ENCODE results near the gene ARL15. TPM values are rescaled to one million over a fixed set of nuclear protein-coding genes. Genes with fewer than 3 reads are reported as not detected.

The ARL15 gene
- polyA plus RNA-seq, 1 donor from 2014 or later, result 10.9 TPM

DNA sequence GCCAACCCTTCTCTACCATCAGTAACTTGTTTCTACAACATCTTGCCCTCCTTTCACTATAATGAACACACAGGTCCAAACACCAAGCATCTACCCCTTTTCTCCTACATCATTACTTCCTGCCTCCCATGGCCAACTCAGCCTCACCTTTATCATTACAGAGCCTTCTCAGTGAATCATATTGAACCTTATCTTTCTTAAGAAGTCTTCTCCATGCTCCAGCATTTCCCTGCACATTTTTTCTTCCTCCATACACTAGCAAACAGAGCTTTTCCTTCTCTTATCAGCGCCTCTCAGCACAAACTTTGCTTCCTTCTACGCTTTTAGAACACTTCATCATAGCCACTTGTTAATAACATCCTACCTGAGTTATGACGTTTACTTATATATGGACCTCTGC, 148.2 kb downstream of the ARL15 start:
- Mint-ChIP-seq H3K27me3 (no peaks in the 10 kb centered on the region), H3K27ac (no peak overlapping the region), H3K9me3 (peaks cover 0 to 3% (median 0%) of the 10 kb centered on the region in 3 donors), H3K36me3 (peaks cover 21% of the 10 kb centered on the region), H3K4me3 (no peak overlapping the region), H3K4me1 (peaks cover 0 to 4% (median 2%) of the 10 kb centered on the region in 3 donors)

GRCh38 chr5:54160329-54160728, 150.0 kb downstream of the ARL15 start:
- Mint-ChIP-seq H3K36me3 (peaks cover 21% of the 10 kb centered on the region), H3K4me1 (peaks cover 0 to 4% (median 2%) of the 10 kb centered on the region in 3 donors), H3K9me3 (peaks cover 0 to 3% (median 0%) of the 10 kb centered on the region in 3 donors), H3K27ac (no peak overlapping the region), H3K4me3 (no peak overlapping the region), H3K27me3 (no peaks in the 10 kb centered on the region)

- Mint-ChIP-seq H3K27me3 (no peaks in the 10 kb centered on the region), H3K4me3 (no peak overlapping the region), H3K4me1 (peaks cover 0 to 4% (median 2%) of the 10 kb centered on the region in 3 donors), H3K36me3 (peaks cover 21% of the 10 kb centered on the region), H3K9me3 (peaks cover 0 to 1% (median 0%) of the 10 kb centered on the region in 3 donors), H3K27ac (no peak overlapping the region)
Observed at GRCh38 chr5:54159893-54160195, 150.5 kb downstream of the ARL15 start.

GRCh38 chr5:54159153-54159892, 151.1 kb downstream of the ARL15 start:
- Mint-ChIP-seq H3K4me3 (no peak overlapping the region), H3K4me1 (peaks cover 0 to 4% (median 2%) of the 10 kb centered on the region in 3 donors), H3K9me3 (no peaks in the 10 kb centered on the region), H3K36me3 (peaks cover 18% of the 10 kb centered on the region), H3K27me3 (no peaks in the 10 kb centered on the region), H3K27ac (no peak overlapping the region)

- Mint-ChIP-seq H3K9me3 (no peaks in the 10 kb centered on the region), H3K4me3 (no peak overlapping the region), H3K27ac (no peak overlapping the region), H3K4me1 (peaks cover 0 to 4% (median 1%) of the 10 kb centered on the region in 3 donors), H3K27me3 (no peaks in the 10 kb centered on the region), H3K36me3 (peaks cover 9% of the 10 kb centered on the region)
Observed at GRCh38 chr5:54156577-54156976, 153.8 kb downstream of the ARL15 start.

DNA sequence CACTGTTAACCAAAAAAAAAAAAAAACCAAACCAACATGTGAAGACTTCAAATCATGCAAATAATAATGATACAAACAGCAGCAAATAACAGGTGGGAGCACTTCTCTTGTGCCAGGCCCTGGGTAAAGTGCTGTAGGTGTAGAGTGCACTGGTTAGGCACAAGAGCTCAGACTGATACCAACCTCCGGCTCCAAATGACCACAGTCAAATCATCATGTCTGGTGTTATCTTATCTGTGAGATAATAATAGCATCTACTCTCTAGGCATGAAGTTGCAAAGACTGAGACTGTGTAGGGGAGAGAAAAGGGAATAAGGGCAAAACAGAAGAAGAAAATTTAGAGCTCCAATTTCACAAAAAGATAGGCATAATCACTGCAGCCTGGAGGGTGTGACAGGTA, 159.5 kb downstream of the ARL15 start:
- H3K27ac Mint-ChIP-seq, result no peak overlapping the region
- H3K36me3 Mint-ChIP-seq, result peaks cover 14% of the 10 kb centered on the region
- no peak overlapping the region for H3K4me3 Mint-ChIP-seq
- H3K4me1 Mint-ChIP-seq, result peaks cover 0 to 14% (median 9%) of the 10 kb centered on the region in 3 donors
- no peaks in the 10 kb centered on the region for H3K27me3 Mint-ChIP-seq
- no peaks in the 10 kb centered on the region for H3K9me3 Mint-ChIP-seq

- Mint-ChIP-seq H3K27me3 (no peaks in the 10 kb centered on the region), H3K4me3 (no peak overlapping the region), H3K36me3 (peaks cover 17% of the 10 kb centered on the region), H3K27ac (peak overlapping the region in 1 of 3 donors; percentile 71), H3K9me3 (no peaks in the 10 kb centered on the region), H3K4me1 (peaks cover 0 to 14% (median 9%) of the 10 kb centered on the region in 3 donors)
Observed at GRCh38 chr5:54148858-54149257, 161.5 kb downstream of the ARL15 start.

- Mint-ChIP-seq H3K27me3 (no peaks in the 10 kb centered on the region), H3K4me3 (no peak overlapping the region), H3K4me1 (peaks cover 0 to 14% (median 9%) of the 10 kb centered on the region in 3 donors), H3K36me3 (peaks cover 16% of the 10 kb centered on the region), H3K27ac (peak overlapping the region in 1 of 3 donors; percentile 37), H3K9me3 (no peaks in the 10 kb centered on the region)
Observed at GRCh38 chr5:54148067-54148845, 162.1 kb downstream of the ARL15 start.

DNA sequence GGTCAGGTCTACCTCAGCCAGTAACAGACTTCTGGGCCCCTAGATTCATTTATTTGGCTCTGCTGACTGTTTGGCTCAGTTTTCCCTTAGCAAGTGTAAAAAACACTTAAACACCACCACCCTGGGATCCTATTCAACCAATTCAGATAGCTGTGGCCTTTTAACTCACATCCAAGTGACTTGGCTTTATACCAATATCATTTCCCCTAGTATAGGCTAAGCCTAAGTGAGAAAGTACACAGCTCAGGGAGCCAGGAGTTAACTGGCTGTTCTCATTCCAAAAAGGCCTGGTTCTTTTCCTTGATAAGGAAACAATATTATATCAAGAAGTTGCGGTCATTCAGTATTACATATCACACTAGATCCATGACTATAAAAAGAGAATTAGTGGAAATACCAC, 163.5 kb downstream of the ARL15 start:
- Mint-ChIP-seq H3K4me3 (no peak overlapping the region), H3K9me3 (no peaks in the 10 kb centered on the region), H3K4me1 (peaks cover 0 to 14% (median 5%) of the 10 kb centered on the region in 3 donors), H3K27ac (no peak overlapping the region), H3K27me3 (no peaks in the 10 kb centered on the region), H3K36me3 (peaks cover 20% of the 10 kb centered on the region)

DNA sequence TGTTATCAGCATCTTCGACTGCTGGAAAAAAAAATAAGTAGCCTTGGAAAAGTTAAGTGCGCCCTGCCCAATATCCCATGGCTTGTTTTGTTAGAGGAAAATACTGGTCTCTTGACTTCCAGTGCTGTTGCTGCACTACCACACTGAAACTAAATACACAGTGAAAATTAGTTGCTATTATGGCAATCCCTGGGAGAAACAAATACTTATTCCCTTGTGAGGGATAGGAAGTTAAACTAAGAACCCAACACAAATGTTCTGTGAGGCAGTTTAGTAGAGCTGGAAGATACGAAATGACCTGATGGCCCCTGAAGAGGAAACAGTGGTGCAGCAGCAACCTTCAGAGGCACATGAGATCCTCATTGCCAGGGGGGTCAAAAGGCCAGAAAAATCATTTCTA, 164.0 kb downstream of the ARL15 start:
- Mint-ChIP-seq H3K27ac (peak overlapping the region in 1 of 3 donors; percentile 39), H3K36me3 (peaks cover 20% of the 10 kb centered on the region), H3K27me3 (no peaks in the 10 kb centered on the region), H3K4me3 (no peak overlapping the region), H3K9me3 (no peaks in the 10 kb centered on the region), H3K4me1 (peaks cover 0 to 14% (median 5%) of the 10 kb centered on the region in 3 donors)

DNA sequence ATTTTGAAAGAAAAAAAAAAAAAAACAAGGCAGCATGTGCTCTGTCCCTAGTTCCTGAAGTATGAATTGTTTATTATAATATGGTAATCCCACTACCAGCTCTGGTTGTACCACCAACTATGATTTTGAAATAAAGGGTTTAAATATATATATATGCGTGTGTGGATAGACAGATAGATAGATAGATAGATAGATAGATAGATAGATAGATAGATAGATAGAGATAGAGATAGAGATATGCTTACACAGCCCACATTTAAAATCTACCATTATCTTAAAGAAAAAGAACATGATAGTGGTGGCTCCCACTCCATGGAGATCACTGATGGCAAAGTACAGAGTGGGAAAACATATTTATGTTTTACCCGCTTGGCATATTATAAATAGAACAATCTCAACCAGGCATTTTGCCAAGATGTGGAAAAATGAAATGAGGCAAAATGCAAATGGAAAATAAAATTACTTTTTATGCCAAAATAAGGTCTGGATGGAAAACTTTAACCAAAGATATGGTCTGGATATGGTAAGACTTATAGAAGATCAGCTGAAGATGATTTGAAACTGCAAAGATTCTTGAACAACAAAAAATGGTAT, 170.0 kb downstream of the ARL15 start:
- H3K27ac Mint-ChIP-seq, result no peak overlapping the region
- H3K4me1 Mint-ChIP-seq, result no peaks in the 10 kb centered on the region
- H3K4me3 Mint-ChIP-seq, result no peak overlapping the region
- no peaks in the 10 kb centered on the region for H3K27me3 Mint-ChIP-seq
- peaks cover 12% of the 10 kb centered on the region for H3K36me3 Mint-ChIP-seq
- H3K9me3 Mint-ChIP-seq, result no peaks in the 10 kb centered on the region

GRCh38 chr5:54136516-54137440, 173.6 kb downstream of the ARL15 start:
- Mint-ChIP-seq H3K27me3 (no peaks in the 10 kb centered on the region), H3K27ac (no peak overlapping the region), H3K4me3 (no peak overlapping the region), H3K9me3 (no peaks in the 10 kb centered on the region), H3K4me1 (no peaks in the 10 kb centered on the region), H3K36me3 (peaks cover 6% of the 10 kb centered on the region)

DNA sequence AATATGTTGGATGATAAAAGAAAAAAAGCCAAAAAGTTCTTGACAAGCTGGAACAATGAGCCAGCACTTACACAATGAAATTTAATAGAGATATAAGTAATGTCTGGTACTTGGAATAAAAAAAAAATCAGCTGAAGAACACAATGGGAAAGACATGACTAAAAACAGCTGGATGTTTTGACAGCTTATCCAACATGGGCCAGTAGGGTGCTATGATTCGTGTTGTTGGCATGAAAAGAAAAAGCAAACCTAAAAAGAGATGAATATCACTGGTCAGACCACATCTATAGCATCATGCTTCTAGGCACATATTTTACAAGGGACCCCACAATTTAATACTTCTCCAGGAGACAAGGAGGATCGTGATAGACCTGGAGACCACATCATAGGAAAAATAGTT, 175.3 kb downstream of the ARL15 start:
- Mint-ChIP-seq H3K36me3 (peaks cover 6% of the 10 kb centered on the region), H3K9me3 (no peaks in the 10 kb centered on the region), H3K27me3 (no peaks in the 10 kb centered on the region), H3K27ac (peak overlapping the region in 1 of 3 donors; percentile 33), H3K4me3 (peak overlapping the region in 1 of 4 donors; percentile 30), H3K4me1 (no peaks in the 10 kb centered on the region)

GRCh38 chr5:54133917-54134316, 176.5 kb downstream of the ARL15 start:
- Mint-ChIP-seq H3K27ac (no peak overlapping the region), H3K4me3 (no peak overlapping the region), H3K9me3 (no peaks in the 10 kb centered on the region), H3K36me3 (peaks cover 6% of the 10 kb centered on the region), H3K27me3 (no peaks in the 10 kb centered on the region), H3K4me1 (no peaks in the 10 kb centered on the region)
